HG03565 (cell line): Measurements from ENCODE around the gene ABCA9.

Experiments used
- ATAC-seq: cut with Tn5 transposase; IDR thresholded peaks from one replicate; pipeline ENCODE4 v1.9.1; 2021; ENCODE audit warnings: mild to moderate bottlenecking, moderate library complexity; ENCODE audit not compliant: unreplicated experiment

Gene ABCA9

GRCh38 chr17:69069226-69069750 lies 8.6 kb upstream of the ABCA9 start:
- no peak for ATAC-seq

GRCh38 chr17:69067274-69068047 lies 6.7 kb upstream of the ABCA9 start:
- no peak for ATAC-seq

GRCh38 chr17:69066482-69066881 lies 5.8 kb upstream of the ABCA9 start:
- no peak for ATAC-seq

- no peak for ATAC-seq
Observed at GRCh38 chr17:69065113-69065512, 4.4 kb upstream of the ABCA9 start.

- ATAC-seq = no peak
Observed at GRCh38 chr17:69064476-69064875, 3.7 kb upstream of the ABCA9 start.

- ATAC-seq = no peak
Observed at GRCh38 chr17:69064001-69064400, 3.3 kb upstream of the ABCA9 start.

GRCh38 chr17:69062860-69063581 lies 2.3 kb upstream of the ABCA9 start:
- no peak for ATAC-seq

- no peak for ATAC-seq
Observed at GRCh38 chr17:69061721-69062556, 1.2 kb upstream of the ABCA9 start.

GRCh38 chr17:69059458-69060175 lies 1.1 kb downstream of the ABCA9 start:
- ATAC-seq = no peak

- no peak for ATAC-seq
Observed at GRCh38 chr17:69058165-69058564, 2.6 kb downstream of the ABCA9 start.

- no peak for ATAC-seq
Observed at GRCh38 chr17:69057280-69057679, 3.4 kb downstream of the ABCA9 start.

- ATAC-seq = no peak
Observed at GRCh38 chr17:69056179-69056823, 4.4 kb downstream of the ABCA9 start.

- ATAC-seq = no peak
Observed at GRCh38 chr17:69055334-69055733, 5.4 kb downstream of the ABCA9 start.

GRCh38 chr17:69050999-69051775 lies 9.5 kb downstream of the ABCA9 start:
- ATAC-seq = no peak

- no peak for ATAC-seq
Observed at GRCh38 chr17:69048634-69049033, 12.1 kb downstream of the ABCA9 start.

- ATAC-seq = no peak
Observed at GRCh38 chr17:69047368-69048263, 13.1 kb downstream of the ABCA9 start.

- ATAC-seq = no peak
Observed at GRCh38 chr17:69046121-69046807, 14.5 kb downstream of the ABCA9 start.

- no peak for ATAC-seq
Observed at GRCh38 chr17:69045646-69046045, 15.1 kb downstream of the ABCA9 start.
